HG02610 (cell line): ENCODE results near the gene ZNF586.
"Not testable (repeated sequence)": the region's sequence is repeated elsewhere in the genome, so short reads cannot be mapped to it uniquely, and the experiment has no call there.

Experiments
- ATAC-seq: cut with Tn5 transposase; IDR thresholded peaks from one replicate; pipeline ENCODE4 v1.9.1; 2021; ENCODE audit warnings: mild to moderate bottlenecking, moderate library complexity; ENCODE audit not compliant: unreplicated experiment

ZNF586 gene

DNA sequence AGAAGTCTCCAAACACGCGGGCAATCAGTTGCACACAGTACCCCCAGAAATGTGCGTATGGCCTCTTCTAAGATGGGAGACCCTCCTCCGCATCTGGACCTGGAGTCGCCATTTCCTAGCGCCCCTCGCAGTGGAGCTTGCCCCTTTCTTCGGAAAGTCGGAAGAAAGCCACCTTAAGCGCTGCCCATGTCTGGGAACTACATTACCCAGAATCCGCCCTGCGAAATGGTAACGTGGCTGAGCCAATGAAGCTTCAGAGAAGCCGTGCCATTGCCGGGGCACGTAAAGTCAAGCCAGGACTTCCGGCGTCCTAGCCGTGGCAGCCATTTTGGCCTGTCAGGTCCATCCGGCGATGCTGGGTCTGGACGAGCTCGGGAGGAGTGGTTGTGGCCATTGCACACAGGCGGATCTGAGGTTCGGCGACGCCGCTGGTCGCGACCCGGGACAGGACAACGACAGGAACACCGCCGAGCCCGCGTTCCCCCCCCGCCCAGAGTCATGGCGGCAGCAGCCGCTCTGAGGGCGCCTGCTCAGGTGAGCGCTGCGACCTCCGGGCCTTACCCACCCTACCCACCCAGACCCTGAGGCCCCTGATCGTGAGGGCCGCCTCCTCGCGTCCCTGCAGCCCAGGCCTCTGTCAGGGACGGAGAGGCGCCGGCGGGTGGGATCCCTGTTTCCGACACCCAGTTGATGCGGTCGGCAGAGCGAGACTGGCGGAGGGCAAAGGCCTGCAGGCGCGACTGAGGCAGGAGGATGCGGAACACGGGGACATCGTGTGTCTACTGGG is at the start of gene ZNF586:
Gene ZNF586, plus strand, starts transcription at position 332 of the 787 bp plus-strand sequence. Its CDS starts 167 bp downstream, at position 499.
- peak; percentile 95 for ATAC-seq

- ATAC-seq, result no peak
Measured at GRCh38 chr19:57719901-57720519, 49.5 kb upstream of the ZNF586 start.

DNA sequence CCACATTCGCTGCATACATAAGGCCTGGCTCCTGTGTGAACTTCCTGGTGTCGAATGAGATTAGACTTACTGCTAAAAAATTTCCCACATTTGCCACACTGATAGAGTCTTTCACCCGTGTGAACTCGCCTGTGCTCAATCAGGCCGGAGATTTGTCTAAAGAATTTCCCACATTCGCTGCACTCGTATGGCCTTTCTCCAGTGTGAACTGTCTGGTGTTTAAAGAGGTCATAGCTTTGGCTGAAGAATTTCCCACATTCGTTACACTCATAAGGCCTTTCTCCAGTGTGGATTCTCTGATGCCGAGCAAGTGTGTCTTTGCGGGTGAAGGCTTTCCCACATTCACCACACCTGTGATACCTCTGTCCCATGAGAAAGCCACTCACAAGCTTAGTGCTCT is 48.6 kb upstream of the ZNF586 start:
- ATAC-seq, result no peak

- not testable (repeated sequence) for ATAC-seq
Measured at GRCh38 chr19:57738320-57738719, 31.2 kb upstream of the ZNF586 start.

- ATAC-seq, result not testable (repeated sequence)
Measured at GRCh38 chr19:57738770-57739169, 30.7 kb upstream of the ZNF586 start.

- ATAC-seq, result peak; percentile 98
Measured at GRCh38 chr19:57746580-57747471, 22.6 kb upstream of the ZNF586 start, which contains the start of gene ZNF776. TSS of gene ZNF776 (plus strand) at chr19:57746815. CDS start at chr19:57747059, 244 bp downstream.

DNA sequence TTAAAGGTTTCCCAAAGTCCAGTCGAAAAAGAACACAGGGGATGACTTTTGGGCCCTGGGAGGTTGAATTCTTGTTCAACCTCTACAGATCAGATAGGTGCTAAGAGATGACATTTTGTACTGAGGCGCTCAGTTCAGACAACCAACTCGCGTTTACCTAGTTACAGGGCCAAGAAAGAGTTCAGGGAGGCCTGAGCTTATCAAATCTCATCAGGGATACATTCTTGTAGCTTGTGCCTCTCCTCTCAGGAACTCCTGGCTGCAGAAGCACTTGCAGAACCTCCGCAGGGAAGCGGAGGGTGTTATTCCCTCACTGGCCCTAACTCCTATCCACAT is 22.0 kb upstream of the ZNF586 start:
- ATAC-seq, result no peak

- no peak for ATAC-seq
Measured at GRCh38 chr19:57748029-57748428, 21.4 kb upstream of the ZNF586 start.

GRCh38 chr19:57754091-57754673 is 15.3 kb upstream of the ZNF586 start:
- no peak for ATAC-seq

- no peak for ATAC-seq
Measured at GRCh38 chr19:57755031-57755430, 14.4 kb upstream of the ZNF586 start.

GRCh38 chr19:57757941-57758340 is 11.5 kb upstream of the ZNF586 start:
- no peak for ATAC-seq

DNA sequence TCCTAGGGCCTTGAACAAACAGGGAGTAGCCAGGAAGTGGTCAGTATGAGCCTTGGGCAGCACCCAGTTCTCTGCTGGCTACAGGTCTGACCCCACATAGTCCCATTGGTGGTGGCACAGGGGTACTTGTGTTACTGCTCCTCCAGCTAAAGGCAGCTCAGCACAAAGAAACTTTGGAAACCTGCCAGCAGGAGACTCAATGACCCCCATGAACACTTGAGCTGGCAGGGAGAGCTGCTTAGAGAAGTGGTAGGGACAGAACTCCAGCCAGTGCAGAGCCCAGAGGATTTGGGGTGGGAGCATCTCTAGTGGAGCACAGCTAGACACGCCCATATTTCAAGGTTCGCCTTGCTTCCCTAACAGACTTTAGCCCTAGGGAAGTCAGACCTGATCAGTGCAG is 10.4 kb upstream of the ZNF586 start:
- no peak for ATAC-seq

DNA sequence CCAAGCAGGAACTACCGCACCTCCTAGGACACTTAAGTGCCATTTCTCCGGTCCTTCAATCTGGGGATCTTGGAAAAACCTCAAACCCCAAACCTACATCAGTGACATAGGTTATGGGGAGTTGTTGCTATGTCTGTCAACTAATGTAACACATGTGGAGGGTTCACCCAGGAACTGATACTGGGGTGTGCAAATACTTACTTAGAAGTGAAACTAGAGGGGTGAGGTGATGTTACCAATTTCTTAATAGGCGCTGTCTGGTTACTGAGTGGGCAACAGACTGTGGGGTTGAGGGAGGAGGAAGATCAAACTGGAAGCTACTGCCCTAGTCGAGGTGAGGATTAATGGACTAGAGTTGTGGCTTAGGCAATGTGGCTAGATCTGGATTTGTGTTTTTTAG is 1.9 kb downstream of the ZNF586 start:
- ATAC-seq, result no peak

DNA sequence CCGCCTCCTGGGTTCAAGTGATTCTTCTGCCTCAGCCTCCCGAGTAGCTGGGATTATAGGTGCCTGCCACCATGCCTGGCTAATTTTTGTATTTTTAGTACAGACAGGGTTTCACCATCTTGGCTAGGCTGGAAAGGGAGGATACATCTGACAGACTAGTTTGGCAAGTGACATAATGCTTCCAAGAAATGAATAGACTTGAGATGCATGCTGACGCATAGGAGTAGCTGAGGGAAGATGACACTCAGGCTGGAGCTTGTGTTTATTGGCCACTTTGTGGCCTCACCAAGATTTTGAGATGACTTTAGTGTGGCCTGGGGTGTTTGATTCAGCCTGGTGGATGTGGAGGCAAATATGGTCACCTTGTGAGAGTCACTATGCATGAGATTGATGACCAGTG is 4.0 kb downstream of the ZNF586 start:
- ATAC-seq, result no peak

DNA sequence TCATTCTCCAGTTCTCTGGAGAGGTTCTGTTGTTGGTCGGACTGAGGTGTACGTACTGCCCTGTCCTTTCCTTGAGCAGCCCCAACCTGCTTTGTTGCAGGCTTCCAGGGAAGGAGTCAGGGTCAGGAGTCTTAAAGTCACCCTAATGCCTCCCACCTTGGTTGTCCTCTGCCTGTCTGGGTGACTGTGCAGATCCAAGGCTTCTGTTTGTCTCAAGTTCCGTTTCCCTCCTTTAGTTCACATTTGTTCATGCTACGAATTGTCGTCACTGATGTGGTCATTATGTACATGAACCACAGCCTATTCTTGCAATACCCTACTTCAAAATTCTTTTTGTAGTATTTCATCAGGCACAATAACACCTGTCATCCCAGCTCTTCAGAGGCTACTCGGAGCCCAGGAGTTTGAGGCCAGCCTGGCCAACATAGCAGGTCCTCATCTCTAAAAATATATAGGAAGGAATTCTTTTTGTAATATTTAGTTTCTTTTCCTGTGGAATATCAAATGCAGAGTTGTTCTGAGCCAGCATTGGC is 7.4 kb downstream of the ZNF586 start:
- no peak for ATAC-seq

GRCh38 chr19:57778336-57778735 is 8.9 kb downstream of the ZNF586 start:
- ATAC-seq, result no peak

GRCh38 chr19:57779220-57779845 is 9.9 kb downstream of the ZNF586 start:
- no peak for ATAC-seq

- no peak for ATAC-seq
Measured at GRCh38 chr19:57786286-57786685, 16.8 kb downstream of the ZNF586 start.

DNA sequence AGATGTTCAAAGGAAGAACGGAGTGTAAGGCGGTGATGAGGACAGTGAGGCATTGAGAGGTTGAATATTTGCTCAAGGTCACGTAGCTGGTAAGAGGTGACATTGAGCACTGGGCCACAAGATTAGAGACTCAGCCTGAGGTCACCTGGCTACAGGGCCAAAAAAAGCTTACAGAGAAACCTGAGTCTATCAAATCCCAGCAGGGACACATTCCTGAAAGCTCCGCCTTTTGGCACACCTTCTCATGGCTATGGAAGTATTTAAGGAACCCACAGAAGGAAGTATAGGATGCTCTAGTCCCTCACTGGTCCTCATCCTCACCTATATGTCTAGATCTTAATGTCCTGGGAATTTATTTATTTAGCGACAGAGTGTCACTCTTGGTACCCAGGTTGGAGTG is 17.4 kb downstream of the ZNF586 start:
- no peak for ATAC-seq

GRCh38 chr19:57788114-57788692 is 18.7 kb downstream of the ZNF586 start:
- no peak for ATAC-seq
